ENCODE data around the gene UGT1A3. TPM values are rescaled to one million over a fixed set of nuclear protein-coding genes. Genes with fewer than 3 reads are reported as not detected.

UGT1A3 gene
- total and polyA plus RNA-seq, 10 of the 15 experiments (the other 5 are each of a cell fraction or from before 2014, with no cell fraction given): not detected

DNA sequence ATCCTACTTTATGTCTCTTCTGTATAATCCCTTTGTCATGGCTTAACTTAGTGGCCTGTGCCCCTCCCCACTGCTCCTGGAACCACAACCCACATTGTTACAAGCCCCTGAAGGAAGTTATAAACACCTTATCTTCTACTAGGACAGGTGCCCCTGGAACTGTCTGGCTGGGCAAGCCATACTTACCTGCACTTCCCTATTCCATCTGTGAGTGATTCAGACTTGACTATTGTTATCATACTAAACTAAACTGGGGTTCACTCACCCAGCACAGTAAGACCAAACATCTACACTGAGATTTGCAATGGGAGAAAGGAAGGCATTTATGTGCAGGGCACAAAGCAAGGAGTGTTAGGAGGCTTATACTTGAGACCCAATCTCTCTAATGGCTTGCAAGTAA is 39.8 kb upstream of the UGT1A3 start:
- SMC1A ChIA-PET (ENCODE audit: uncharacterized antibody, unreplicated experiment): no interaction called here
- Histone ChIP-seq H3K27me3 (replicated peaks in 1 of 2; ENCODE audit: control insufficient read depth in 2 of 2, insufficient read depth in 2 of 2, low read length in 1 of 2) (peaks cover 0 to 3% of the 10 kb centered on the region in 2 experiments; a peak in 1 of 4 replicates), H3K36me3 (ENCODE audit: control insufficient read depth in 2 of 2, insufficient read depth in 2 of 2, low read length in 1 of 2) (no peaks in the 10 kb centered on the region), H3K9me3 (replicated peaks; ENCODE audit: control insufficient read depth, insufficient read depth, low read length) (no peaks in the 10 kb centered on the region), H3K4me1 (ENCODE audit: control insufficient read depth, insufficient read depth, low read length) (no peaks in the 10 kb centered on the region), H3K27ac (ENCODE audit: control insufficient read depth, insufficient read depth) (no peak overlapping the region), H4K20me1 (ENCODE audit: control insufficient read depth, insufficient read depth) (no peaks in the 10 kb centered on the region), H3K4me2 (ENCODE audit: control insufficient read depth, insufficient read depth) (no peak overlapping the region), H3K4me3 (no peak overlapping the region), H2AFZ (ENCODE audit: control insufficient read depth, low read depth, low read length) (no peak overlapping the region), H3K79me2 (ENCODE audit: control insufficient read depth, insufficient read depth, low read length) (no peaks in the 10 kb centered on the region), H3K9ac (ENCODE audit: control insufficient read depth, insufficient read depth, low read length) (no peak overlapping the region)
- ATAC-seq (no peak), FAIRE-seq (no peak), DNase-seq (ENCODE audit: low read depth, low spot score) (no peak)
- TF ChIP-seq WRNIP1 (IDR thresholded peaks at IDR 0.05; ENCODE audit: borderline replicate concordance, low read depth, low read length): no peak
- TF ChIP-seq RFX5 (IDR thresholded peaks at IDR 0.05; ENCODE audit: low read depth, low read length): no peak
- no peak for TF ChIP-seq ZNF217 (IDR thresholded peaks at IDR 0.05)
- TF ChIP-seq, protein P1, sequence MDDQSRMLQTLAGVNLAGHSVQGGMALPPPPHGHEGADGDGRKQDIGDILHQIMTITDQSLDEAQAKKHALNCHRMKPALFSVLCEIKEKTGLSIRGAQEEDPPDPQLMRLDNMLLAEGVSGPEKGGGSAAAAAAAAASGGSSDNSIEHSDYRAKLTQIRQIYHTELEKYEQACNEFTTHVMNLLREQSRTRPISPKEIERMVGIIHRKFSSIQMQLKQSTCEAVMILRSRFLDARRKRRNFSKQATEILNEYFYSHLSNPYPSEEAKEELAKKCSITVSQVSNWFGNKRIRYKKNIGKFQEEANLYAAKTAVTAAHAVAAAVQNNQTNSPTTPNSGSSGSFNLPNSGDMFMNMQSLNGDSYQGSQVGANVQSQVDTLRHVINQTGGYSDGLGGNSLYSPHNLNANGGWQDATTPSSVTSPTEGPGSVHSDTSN (IDR thresholded peaks at IDR 0.05; ENCODE audit: insufficient replicate concordance, low read depth, low read length): no peak
- TF ChIP-seq PML (IDR thresholded peaks at IDR 0.05; ENCODE audit: low read length): no peak
- no peak for TF ChIP-seq NFYA (IDR thresholded peaks at IDR 0.05; ENCODE audit: borderline replicate concordance, low read depth, low read length)
- TF ChIP-seq GATAD2B (conservative IDR thresholded peaks at IDR 0.05; ENCODE audit: low read depth): no peak
- TF ChIP-seq, protein P2, sequence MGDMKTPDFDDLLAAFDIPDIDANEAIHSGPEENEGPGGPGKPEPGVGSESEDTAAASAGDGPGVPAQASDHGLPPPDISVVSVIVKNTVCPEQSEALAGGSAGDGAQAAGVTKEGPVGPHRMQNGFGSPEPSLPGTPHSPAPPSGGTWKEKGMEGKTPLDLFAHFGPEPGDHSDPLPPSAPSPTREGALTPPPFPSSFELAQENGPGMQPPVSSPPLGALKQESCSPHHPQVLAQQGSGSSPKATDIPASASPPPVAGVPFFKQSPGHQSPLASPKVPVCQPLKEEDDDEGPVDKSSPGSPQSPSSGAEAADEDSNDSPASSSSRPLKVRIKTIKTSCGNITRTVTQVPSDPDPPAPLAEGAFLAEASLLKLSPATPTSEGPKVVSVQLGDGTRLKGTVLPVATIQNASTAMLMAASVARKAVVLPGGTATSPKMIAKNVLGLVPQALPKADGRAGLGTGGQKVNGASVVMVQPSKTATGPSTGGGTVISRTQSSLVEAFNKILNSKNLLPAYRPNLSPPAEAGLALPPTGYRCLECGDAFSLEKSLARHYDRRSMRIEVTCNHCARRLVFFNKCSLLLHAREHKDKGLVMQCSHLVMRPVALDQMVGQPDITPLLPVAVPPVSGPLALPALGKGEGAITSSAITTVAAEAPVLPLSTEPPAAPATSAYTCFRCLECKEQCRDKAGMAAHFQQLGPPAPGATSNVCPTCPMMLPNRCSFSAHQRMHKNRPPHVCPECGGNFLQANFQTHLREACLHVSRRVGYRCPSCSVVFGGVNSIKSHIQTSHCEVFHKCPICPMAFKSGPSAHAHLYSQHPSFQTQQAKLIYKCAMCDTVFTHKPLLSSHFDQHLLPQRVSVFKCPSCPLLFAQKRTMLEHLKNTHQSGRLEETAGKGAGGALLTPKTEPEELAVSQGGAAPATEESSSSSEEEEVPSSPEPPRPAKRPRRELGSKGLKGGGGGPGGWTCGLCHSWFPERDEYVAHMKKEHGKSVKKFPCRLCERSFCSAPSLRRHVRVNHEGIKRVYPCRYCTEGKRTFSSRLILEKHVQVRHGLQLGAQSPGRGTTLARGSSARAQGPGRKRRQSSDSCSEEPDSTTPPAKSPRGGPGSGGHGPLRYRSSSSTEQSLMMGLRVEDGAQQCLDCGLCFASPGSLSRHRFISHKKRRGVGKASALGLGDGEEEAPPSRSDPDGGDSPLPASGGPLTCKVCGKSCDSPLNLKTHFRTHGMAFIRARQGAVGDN (IDR thresholded peaks at IDR 0.05): no peak
- TF ChIP-seq ZZZ3 (IDR thresholded peaks at IDR 0.05; ENCODE audit: control insufficient read depth, insufficient read length, low read depth): no peak
- TF ChIP-seq EGR1 (IDR thresholded peaks at IDR 0.05; ENCODE audit: borderline replicate concordance in 1 of 2, low read depth in 2 of 2, low read length in 2 of 2): no peak
- TF ChIP-seq, protein P3, sequence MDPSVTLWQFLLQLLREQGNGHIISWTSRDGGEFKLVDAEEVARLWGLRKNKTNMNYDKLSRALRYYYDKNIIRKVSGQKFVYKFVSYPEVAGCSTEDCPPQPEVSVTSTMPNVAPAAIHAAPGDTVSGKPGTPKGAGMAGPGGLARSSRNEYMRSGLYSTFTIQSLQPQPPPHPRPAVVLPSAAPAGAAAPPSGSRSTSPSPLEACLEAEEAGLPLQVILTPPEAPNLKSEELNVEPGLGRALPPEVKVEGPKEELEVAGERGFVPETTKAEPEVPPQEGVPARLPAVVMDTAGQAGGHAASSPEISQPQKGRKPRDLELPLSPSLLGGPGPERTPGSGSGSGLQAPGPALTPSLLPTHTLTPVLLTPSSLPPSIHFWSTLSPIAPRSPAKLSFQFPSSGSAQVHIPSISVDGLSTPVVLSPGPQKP (IDR thresholded peaks at IDR 0.05; ENCODE audit: low read depth, low read length): no peak
- no peak for TF ChIP-seq CHD1 (IDR thresholded peaks at IDR 0.05; ENCODE audit: low read depth, low read length)
- TF ChIP-seq, protein P4, sequence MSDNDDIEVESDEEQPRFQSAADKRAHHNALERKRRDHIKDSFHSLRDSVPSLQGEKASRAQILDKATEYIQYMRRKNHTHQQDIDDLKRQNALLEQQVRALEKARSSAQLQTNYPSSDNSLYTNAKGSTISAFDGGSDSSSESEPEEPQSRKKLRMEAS (IDR thresholded peaks at IDR 0.05; ENCODE audit: low read depth, low read length): no peak
- TF ChIP-seq FOS (IDR thresholded peaks at IDR 0.05; ENCODE audit: borderline replicate concordance, extremely low read depth, insufficient read length): no peak
- TF ChIP-seq SMARCA5 (IDR thresholded peaks at IDR 0.05): no peak
- no peak for TF ChIP-seq TBL1XR1 (IDR thresholded peaks at IDR 0.05; ENCODE audit: low read depth, low read length)
- POLR2A ChIA-PET: no interaction called here
- RAD21 ChIA-PET (ENCODE audit: unreplicated experiment): no interaction called here
- CTCF ChIA-PET: no interaction called here
- no TSS peak for BruUV-seq (replicated peaks)
- in situ Hi-C loops (cut with MboI): no loop called here
- intact Hi-C loops (cut with micrococcal nuclease; ENCODE audit: unreplicated experiment): no loop called here

Measured in GM12878 (cell line).